Panc1 (cell line): ENCODE results near the gene SLC16A3.

Experiments used
- CTCF ChIP-seq: fragments of 450-650 bp; IDR thresholded peaks from 2 replicates; pipeline ENCODE4 v1.5.1; 2017; ENCODE audit warnings: mild to moderate bottlenecking
- POLR2AphosphoS5 ChIP-seq: IDR thresholded peaks from 2 replicates; pipeline ENCODE4 v1.6.1; 2012; ENCODE audit warnings: mild to moderate bottlenecking, low read depth, low read length, moderate library complexity
- REST ChIP-seq, 2 experiments: IDR thresholded peaks; 2 replicates each; pipeline ENCODE4 v1.6.1; 2011 to 2012; ENCODE audit warnings: low read depth in 2 of 2, control low read depth in 1 of 2, low read length in 1 of 2, mild to moderate bottlenecking in 1 of 2, moderate library complexity in 1 of 2; ENCODE audit not compliant: insufficient read depth in 1 of 2
- SIN3A ChIP-seq: IDR thresholded peaks from 2 replicates; pipeline ENCODE4 v1.6.1; 2012; ENCODE audit warnings: low read depth, mild to moderate bottlenecking, low read length, moderate library complexity, borderline replicate concordance; ENCODE audit not compliant: insufficient read depth
- TCF7L2 ChIP-seq: IDR thresholded peaks from 2 replicates; pipeline ENCODE4 v1.6.1; 2011; ENCODE audit warnings: mild to moderate bottlenecking, low read depth, low read length, inconsistent platforms

- TF ChIP-seq CTCF (no peak), SIN3A (no peak), REST (IDR thresholded peaks at IDR 0.05; ENCODE audit: insufficient read depth in 1 of 2, low read depth in 2 of 2, low read length in 1 of 2) (no peak), POLR2AphosphoS5 (peak; percentile 15; the same call in 1 of the 2 replicates), TCF7L2 (peak; percentile 50; the same call in 1 of the 2 replicates)
Observed at GRCh38 chr17:82240506-82241182, 11.8 kb downstream of the SLC16A3 start.
